ENCODE results near the gene CHRNA4. TPM values are rescaled to one million over a fixed set of nuclear protein-coding genes. Genes with fewer than 3 reads are reported as not detected.

CHRNA4 gene
- total RNA-seq, 1 donor from 2014 or later = 1.5 TPM

DNA sequence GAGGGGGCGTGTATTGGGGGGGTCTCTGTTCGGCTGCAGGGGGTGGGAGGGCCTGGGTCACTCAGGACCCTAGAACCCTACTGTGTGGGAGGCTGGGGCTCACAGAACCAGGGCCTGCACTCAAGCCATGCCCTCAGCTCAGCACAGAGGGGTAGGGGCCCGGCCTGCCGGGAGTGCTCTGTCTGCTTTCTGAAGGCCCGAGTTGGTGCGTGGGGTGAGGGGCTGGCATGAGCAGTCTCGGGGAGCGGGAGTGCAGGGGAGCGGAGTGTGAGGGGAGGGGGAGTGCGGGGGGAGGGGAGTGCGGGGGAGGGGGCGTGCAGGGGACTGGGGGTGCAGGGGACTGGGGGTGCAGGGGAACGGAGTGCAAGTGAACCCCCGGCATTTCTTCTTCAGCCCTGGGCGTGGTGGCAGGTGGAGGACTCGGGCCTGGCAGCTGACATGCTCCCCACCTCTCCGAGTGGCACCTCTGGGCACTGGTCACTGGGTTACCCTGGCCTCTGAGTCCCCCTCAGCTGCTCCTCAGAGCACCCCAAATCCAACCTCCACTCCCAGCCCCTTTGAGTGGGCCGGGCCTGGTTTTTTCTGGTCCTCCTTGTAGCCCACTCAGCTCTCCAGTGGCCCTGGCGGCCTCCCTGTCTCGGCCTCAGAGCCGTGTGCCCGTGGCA, 67.1 kb downstream of the CHRNA4 start:
- no peak for DNase-seq
- ATAC-seq (ENCODE audit: poor library complexity) = no peak
- intact Hi-C loops (cut with DNase I) = no loop called here

DNA sequence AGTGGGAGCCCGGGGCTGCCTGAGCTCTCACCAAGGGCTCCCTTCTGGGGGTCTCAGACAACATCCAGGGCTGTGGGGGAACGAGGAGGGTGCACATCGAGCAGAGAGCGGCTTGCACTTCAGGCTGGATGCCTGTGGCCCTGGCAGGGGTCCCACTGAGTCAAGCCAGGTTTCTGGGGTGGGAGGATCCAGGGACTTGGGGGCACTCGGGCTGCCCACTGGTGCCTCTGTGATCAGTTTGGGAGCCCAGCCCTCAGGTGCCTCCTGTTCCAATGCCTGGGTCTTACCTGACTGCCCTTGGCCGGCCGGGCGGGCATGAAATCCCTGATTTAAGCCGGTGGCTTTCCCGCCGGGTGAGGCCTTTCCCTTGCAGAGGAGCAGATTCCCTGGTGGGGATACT, 67.7 kb downstream of the CHRNA4 start:
- intact Hi-C loops (cut with DNase I) = no loop called here
- no peak for ATAC-seq (ENCODE audit: poor library complexity)
- no peak for DNase-seq

Other genes starting within 250 kb of the CHRNA4 start
- 21.1 TPM for gene YTHDF1, start 145.2 kb downstream of the CHRNA4 start, total RNA-seq
- gene BIRC7, start 125.4 kb downstream of the CHRNA4 start, total RNA-seq = 0.22 TPM
- gene NKAIN4, start 106.9 kb downstream of the CHRNA4 start, total RNA-seq = not detected
- gene ARFGAP1, start 88.5 kb downstream of the CHRNA4 start, total RNA-seq = 25.3 TPM
- gene COL20A1, start 68.2 kb downstream of the CHRNA4 start, total RNA-seq = not detected
- 0.89 TPM for gene KCNQ2, start 111.3 kb upstream of the CHRNA4 start, total RNA-seq
- 1,229 TPM for gene EEF1A2, start 137.7 kb upstream of the CHRNA4 start, total RNA-seq
- 246 TPM for gene PPDPF, start 159.4 kb upstream of the CHRNA4 start, total RNA-seq
- gene PTK6, start 176.0 kb upstream of the CHRNA4 start, total RNA-seq = 0.13 TPM
- not detected for gene SRMS, start 186.4 kb upstream of the CHRNA4 start, total RNA-seq
- 0.11 TPM for gene FNDC11, start 192.8 kb upstream of the CHRNA4 start, total RNA-seq
- gene HELZ2, start 212.9 kb upstream of the CHRNA4 start, total RNA-seq = 9.7 TPM